Effector memory CD8-positive, alpha-beta T cell (primary cell): ENCODE results near the gene AGTPBP1.

Source experiments
- ATAC-seq: fragments of 150-1000 bp; cut with Tn5 transposase; replicated peaks from 2 replicates; pipeline ENCODE4 v1.10.0; 2021; ENCODE audit warnings: mild to moderate bottlenecking, moderate library complexity
- DNase-seq, 3 experiments: peaks; one replicate each; pipeline ENCODE4 v3.0.0; 2021
- H3K27ac Mint-ChIP-seq, 2 donors: one replicate each; pipeline ENCODE4 v1.8.0; 2022; ENCODE audit warnings: mild to moderate bottlenecking in 2 of 2, mixed read lengths in 2 of 2, moderate library complexity in 2 of 2
- H3K27me3 Mint-ChIP-seq, 2 donors: one replicate each; pipeline ENCODE4 v1.8.0; 2022; ENCODE audit warnings: mixed read lengths in 2 of 2
- H3K36me3 Mint-ChIP-seq: one replicate; pipeline ENCODE4 v1.8.0; 2022; ENCODE audit warnings: mild to moderate bottlenecking, moderate library complexity, mixed read lengths; ENCODE audit not compliant: insufficient read depth
- H3K4me1 Mint-ChIP-seq, 2 donors: one replicate each; pipeline ENCODE4 v1.8.0; 2022; ENCODE audit warnings: low read depth in 2 of 2, mixed read lengths in 2 of 2
- H3K4me3 Mint-ChIP-seq, 2 donors: one replicate each; pipeline ENCODE4 v1.8.0; 2022; ENCODE audit warnings: mild to moderate bottlenecking in 2 of 2, mixed read lengths in 2 of 2, moderate library complexity in 2 of 2
- H3K9me3 Mint-ChIP-seq, 2 donors: one replicate each; pipeline ENCODE4 v1.8.0; 2022; ENCODE audit warnings: mixed read lengths in 2 of 2

Gene AGTPBP1

GRCh38 chr9:85515021-85515420 lies 226.7 kb downstream of the AGTPBP1 start:
- no peak for DNase-seq

GRCh38 chr9:85514256-85514655 lies 227.5 kb downstream of the AGTPBP1 start:
- no peak overlapping the region for H3K27ac Mint-ChIP-seq
- H3K4me3 Mint-ChIP-seq, result no peak overlapping the region
- ATAC-seq (no peak), DNase-seq (no peak)
- no peaks in the 10 kb centered on the region for H3K36me3 Mint-ChIP-seq
- H3K27me3 Mint-ChIP-seq, result peaks cover 37 to 39% of the 10 kb centered on the region in 2 donors
- H3K9me3 Mint-ChIP-seq, result no peaks in the 10 kb centered on the region
- no peaks in the 10 kb centered on the region for H3K4me1 Mint-ChIP-seq

More at GRCh38 chr9:85515021-85515420, 226.7 kb downstream of the AGTPBP1 start:
- Mint-ChIP-seq H3K4me1 (no peaks in the 10 kb centered on the region), H3K9me3 (no peaks in the 10 kb centered on the region), H3K27me3 (peaks cover 41 to 47% of the 10 kb centered on the region in 2 donors), H3K4me3 (no peak overlapping the region), H3K27ac (no peak overlapping the region), H3K36me3 (no peaks in the 10 kb centered on the region)
- ATAC-seq, result no peak

DNA sequence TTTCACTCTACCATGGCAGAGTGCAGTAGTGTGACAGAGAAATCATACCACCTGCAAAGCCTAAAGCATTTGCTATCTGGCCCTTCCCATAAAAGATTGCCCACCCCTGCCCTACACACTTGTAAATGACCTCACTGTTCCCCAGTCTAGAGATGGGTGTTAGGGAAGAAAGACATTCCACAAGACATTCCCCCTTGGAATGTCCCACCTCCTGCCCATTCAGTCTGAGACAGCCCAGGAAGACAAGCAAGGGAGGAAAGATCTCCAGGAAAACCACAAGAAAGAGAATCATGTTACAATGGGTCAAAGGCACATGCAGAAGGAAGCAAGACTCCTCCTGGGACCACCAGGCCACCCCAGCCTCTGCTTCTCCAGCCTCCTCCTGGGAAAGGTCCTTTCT lies 230.0 kb downstream of the AGTPBP1 start:
- no peaks in the 10 kb centered on the region for H3K9me3 Mint-ChIP-seq
- no peak overlapping the region for H3K4me3 Mint-ChIP-seq
- no peaks in the 10 kb centered on the region for H3K4me1 Mint-ChIP-seq
- no peaks in the 10 kb centered on the region for H3K36me3 Mint-ChIP-seq
- ATAC-seq (no peak), DNase-seq (no peak)
- peaks cover 33 to 47% of the 10 kb centered on the region in 2 donors for H3K27me3 Mint-ChIP-seq
- no peak overlapping the region for H3K27ac Mint-ChIP-seq

- DNase-seq (no peak), ATAC-seq (no peak)
- no peaks in the 10 kb centered on the region for H3K9me3 Mint-ChIP-seq
- H3K27ac Mint-ChIP-seq, result no peak overlapping the region
- peaks cover 26 to 48% of the 10 kb centered on the region in 2 donors for H3K27me3 Mint-ChIP-seq
- H3K36me3 Mint-ChIP-seq, result no peaks in the 10 kb centered on the region
- no peak overlapping the region for H3K4me3 Mint-ChIP-seq
- no peaks in the 10 kb centered on the region for H3K4me1 Mint-ChIP-seq
These were observed 230.8 kb downstream of the AGTPBP1 start for GRCh38 chr9:85510830-85511504.

DNA sequence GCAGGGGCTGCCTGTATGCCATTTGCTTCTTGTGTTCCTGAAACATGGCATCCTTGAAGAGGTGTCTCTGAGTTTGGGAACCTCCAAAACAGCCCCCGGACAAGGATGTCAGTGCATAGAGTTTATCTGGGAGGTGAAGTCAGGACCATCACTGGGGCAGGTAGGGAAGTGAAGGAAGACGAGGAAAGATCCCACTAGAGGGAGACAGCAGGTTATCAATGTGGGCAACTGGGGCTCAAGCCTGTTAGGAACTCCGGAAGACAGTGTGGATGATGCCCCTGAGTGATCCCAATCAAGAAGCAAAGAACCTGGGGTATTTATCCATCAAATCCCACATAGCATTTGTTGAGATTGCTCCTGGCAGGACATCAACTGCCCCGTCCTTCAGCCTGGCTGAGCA lies 233.1 kb downstream of the AGTPBP1 start:
- Mint-ChIP-seq H3K4me1 (peaks cover 0 to 3% of the 10 kb centered on the region in 2 donors), H3K9me3 (no peaks in the 10 kb centered on the region)

GRCh38 chr9:85505612-85506011 lies 236.1 kb downstream of the AGTPBP1 start:
- DNase-seq (no peak), ATAC-seq (no peak)
- no peak overlapping the region for H3K4me3 Mint-ChIP-seq
- H3K4me1 Mint-ChIP-seq, result peaks cover 0 to 11% of the 10 kb centered on the region in 2 donors
- H3K27me3 Mint-ChIP-seq, result peaks cover 21 to 40% of the 10 kb centered on the region in 2 donors
- no peaks in the 10 kb centered on the region for H3K9me3 Mint-ChIP-seq
- no peak overlapping the region for H3K27ac Mint-ChIP-seq
- H3K36me3 Mint-ChIP-seq, result peaks cover 3% of the 10 kb centered on the region

More for the DNA sequence above, 233.1 kb downstream of the AGTPBP1 start:
- Mint-ChIP-seq H3K4me3 (no peak overlapping the region), H3K27me3 (peaks cover 26 to 56% of the 10 kb centered on the region in 2 donors), H3K27ac (no peak overlapping the region), H3K36me3 (no peaks in the 10 kb centered on the region)
- no peak for ATAC-seq
- no peak for DNase-seq

DNA sequence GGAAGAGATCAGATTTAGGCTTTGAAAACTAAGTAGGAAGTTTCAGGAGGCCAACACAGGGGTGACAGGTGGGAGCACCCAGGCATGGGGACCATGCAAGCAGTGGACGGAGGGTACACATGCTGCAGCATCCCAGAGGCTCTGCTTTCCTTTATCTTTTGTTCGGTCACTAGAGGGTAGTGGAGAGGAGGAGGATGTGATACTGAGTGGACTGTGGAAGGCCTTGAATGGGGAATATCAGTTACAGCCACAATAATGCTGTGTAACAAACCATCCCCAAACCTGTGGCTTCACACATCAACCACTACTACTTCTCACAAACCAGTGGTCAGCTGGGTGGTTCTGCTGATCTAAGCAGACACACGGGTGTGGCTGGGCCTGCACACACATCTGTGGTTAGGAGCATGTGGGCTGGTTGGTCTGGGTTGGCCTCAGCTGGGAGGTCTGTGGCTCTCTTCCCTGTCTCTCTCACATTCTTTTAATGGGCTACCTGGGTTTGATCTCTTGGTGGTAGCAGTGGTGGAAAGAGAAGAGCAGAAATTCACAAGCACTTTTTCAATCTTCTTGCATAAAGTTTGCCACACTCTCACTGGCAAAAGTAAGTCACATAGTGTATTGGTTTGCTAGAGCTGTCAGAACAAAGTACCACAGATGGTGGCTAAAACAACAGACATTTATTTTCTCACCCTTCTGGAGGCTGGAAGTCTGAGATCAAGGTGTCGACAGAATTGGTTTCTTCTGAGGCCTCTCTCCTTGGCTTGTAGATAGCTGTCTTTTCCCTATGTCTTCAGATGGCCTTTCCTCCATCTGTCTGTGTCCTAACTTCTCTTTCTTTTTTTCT lies 238.7 kb downstream of the AGTPBP1 start:
- Mint-ChIP-seq H3K27ac (no peak overlapping the region), H3K9me3 (no peaks in the 10 kb centered on the region), H3K36me3 (peaks cover 3% of the 10 kb centered on the region), H3K4me1 (peaks cover 0 to 11% of the 10 kb centered on the region in 2 donors), H3K4me3 (no peak overlapping the region), H3K27me3 (peaks cover 13 to 32% of the 10 kb centered on the region in 2 donors)
- ATAC-seq (no peak), DNase-seq (no peak)

DNA sequence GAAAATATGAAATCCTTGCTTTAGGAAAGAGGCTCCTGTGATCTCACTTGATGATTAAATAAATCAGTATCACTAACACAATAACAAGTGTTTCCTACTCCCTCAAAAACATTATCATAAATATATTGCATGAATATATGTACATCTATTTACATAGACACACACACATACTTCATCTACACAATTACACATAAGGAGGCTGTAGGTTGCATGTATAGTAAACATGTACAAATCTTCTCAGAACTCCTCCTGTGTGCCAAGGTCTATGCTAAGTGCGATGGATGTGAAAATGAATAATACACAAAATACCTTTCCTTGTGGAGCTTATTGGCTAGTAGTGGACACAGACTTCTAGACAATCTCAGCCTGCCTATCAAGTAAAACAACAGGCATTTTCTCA lies 239.9 kb downstream of the AGTPBP1 start:
- Mint-ChIP-seq H3K9me3 (no peaks in the 10 kb centered on the region), H3K4me1 (peaks cover 0 to 11% of the 10 kb centered on the region in 2 donors), H3K4me3 (no peak overlapping the region), H3K27me3 (peaks cover 13 to 20% of the 10 kb centered on the region in 2 donors), H3K27ac (no peak overlapping the region), H3K36me3 (peaks cover 3% of the 10 kb centered on the region)
- ATAC-seq, result no peak
- DNase-seq, result no peak

DNA sequence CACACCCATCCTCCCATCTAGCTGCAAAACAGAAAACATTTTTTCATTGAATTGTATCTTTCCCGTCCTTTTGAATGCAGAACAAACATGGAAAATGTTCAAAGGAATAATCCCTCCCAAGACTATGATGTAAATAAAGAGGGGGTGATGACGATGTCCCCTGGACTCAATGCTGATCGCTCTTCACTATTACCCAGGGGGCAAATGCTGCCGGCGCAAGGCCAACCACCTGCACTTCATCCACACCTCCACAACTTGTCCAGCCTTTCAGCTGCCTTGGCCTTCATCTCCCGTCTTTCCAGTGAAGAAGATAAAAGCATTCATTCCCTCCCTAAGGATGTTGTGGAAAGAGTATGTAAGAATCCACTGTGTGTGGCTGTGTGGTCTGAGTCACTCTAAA lies 240.3 kb downstream of the AGTPBP1 start:
- peaks cover 0 to 11% of the 10 kb centered on the region in 2 donors for H3K4me1 Mint-ChIP-seq
- H3K27me3 Mint-ChIP-seq, result peaks cover 17 to 20% of the 10 kb centered on the region in 2 donors
- no peaks in the 10 kb centered on the region for H3K9me3 Mint-ChIP-seq
- no peak overlapping the region for H3K27ac Mint-ChIP-seq
- no peak overlapping the region for H3K4me3 Mint-ChIP-seq
- DNase-seq, result no peak
- no peak for ATAC-seq
- peaks cover 3% of the 10 kb centered on the region for H3K36me3 Mint-ChIP-seq
